Measurements from ENCODE around the gene PRKAG2.

PRKAG2 gene

GRCh38 chr7:151823566-151824372, 53.1 kb downstream of the PRKAG2 start:
- TF ChIP-seq ZFX (IDR thresholded peaks at IDR 0.05; ENCODE audit: borderline replicate concordance) (no peak), CTCF (IDR thresholded peaks at IDR 0.05) (no peak)
- no peak overlapping the region for H3K27ac ChIP-seq

DNA sequence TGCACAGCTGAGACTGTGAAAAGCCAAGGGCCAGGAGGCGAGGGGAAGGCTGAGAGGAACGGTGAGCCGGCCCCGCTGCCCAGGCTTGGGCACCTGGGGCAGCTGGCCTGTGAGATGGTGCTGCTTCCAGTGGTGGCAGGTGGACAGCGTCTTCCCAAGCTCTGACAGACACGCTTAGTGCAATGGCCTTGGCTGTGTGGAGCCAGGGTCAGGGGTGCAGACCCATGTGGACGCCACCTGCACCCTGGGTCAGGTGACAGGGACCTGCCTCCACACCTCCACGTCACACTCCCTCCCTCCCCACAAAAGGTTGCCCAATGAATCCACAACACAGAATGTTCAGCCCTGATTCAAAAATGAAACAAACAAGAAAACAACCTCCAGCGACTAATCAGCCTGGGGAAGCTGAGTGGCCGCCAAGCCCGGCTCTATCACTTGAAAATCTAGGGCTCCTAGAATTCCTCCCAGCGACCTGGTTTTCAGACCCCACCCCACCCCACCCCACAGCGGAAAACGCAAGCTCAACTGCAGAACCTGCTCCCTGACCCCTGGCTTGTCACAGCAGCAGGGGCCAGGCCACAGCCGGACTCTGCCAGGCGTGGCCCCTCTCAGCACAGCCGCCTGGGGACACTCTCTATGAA, 54.3 kb downstream of the PRKAG2 start:
- TF ChIP-seq CTCF (IDR thresholded peaks at IDR 0.05) = no peak

GRCh38 chr7:151821806-151822540, 54.9 kb downstream of the PRKAG2 start:
- H3K27ac ChIP-seq = no peak overlapping the region
- TF ChIP-seq CTCF (IDR thresholded peaks at IDR 0.05) (no peak), ZFX (IDR thresholded peaks at IDR 0.05; ENCODE audit: borderline replicate concordance) (no peak)

More for the DNA sequence above, 54.3 kb downstream of the PRKAG2 start:
- H3K27ac ChIP-seq = no peak overlapping the region

DNA sequence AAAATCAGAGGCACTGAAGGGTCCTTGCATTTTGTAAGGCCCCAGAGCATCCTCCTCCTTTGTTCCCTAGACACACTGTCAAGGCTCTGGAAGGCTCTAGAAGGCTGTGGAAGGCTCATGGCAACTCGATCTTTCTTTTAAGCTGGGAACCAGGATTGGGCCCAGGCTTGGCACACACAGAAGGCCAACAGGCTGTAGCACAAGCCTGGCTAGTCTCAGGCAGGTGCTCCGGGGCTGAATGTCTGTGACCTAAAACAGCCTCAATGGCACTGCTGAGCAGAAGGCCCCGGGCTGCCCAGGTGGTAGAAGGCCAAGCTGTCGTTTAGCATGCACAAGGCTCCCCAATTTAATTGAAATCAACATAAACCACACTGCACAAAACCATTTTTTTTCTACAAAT, 55.7 kb downstream of the PRKAG2 start:
- no peak overlapping the region for H3K27ac ChIP-seq
- TF ChIP-seq CTCF (IDR thresholded peaks at IDR 0.05) = no peak
- no peak for TF ChIP-seq ZFX (IDR thresholded peaks at IDR 0.05; ENCODE audit: borderline replicate concordance)

GRCh38 chr7:151820491-151821105, 56.3 kb downstream of the PRKAG2 start:
- no peak for TF ChIP-seq CTCF (IDR thresholded peaks at IDR 0.05)
- TF ChIP-seq ZFX (IDR thresholded peaks at IDR 0.05; ENCODE audit: borderline replicate concordance) = no peak
- no peak overlapping the region for H3K27ac ChIP-seq

DNA sequence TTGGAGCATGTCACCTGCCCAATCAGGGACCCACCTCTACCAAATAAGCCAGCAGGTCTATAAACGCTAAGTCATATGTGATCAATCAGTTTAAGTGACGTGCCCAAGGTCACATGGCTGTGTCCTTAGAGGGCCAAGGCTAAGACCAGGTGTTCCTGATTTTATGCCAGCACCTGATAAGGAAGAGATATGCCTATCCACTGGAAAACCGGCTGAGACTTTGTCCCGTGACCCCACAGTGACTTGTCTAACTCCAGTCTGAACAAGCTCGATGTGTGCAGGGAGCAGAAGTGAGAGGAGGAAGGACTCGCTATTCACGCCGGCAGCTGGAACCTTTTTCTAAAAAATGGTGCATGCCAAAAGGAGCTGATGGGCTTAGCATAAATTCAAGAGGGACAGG, 57.0 kb downstream of the PRKAG2 start:
- no peak overlapping the region for H3K27ac ChIP-seq
- TF ChIP-seq CTCF (IDR thresholded peaks at IDR 0.05) (no peak), ZFX (IDR thresholded peaks at IDR 0.05; ENCODE audit: borderline replicate concordance) (no peak)
